HCT116 (cell line): ENCODE results near the gene TMEM165. TPM values are rescaled to one million over a fixed set of nuclear protein-coding genes. Genes with fewer than 3 reads are reported as not detected.

Experiments
- ATAC-seq: fragments of 200-7000 bp; cut with Tn5 transposase; 2 replicates; pipeline ENCODE4 v1.9.1; 2020; ENCODE audit warnings: mild to moderate bottlenecking, moderate library complexity
- BruUV-seq: library from RNA; stranded (reverse); fragments of 400-500 nt; replicated peaks from 2 replicates; lab custom pipeline; 2021; lab: Mats Ljungman, UMichigan
- CTCF ChIA-PET: fragments of 300-600 bp; sonication (Branson Sonifier 250); formaldehyde crosslinking; loops from one replicate; lab custom pipeline; 2021; ENCODE audit warnings: antibody characterized with exemption; lab: Charles Lee
- POLR2A ChIA-PET: fragments of 300-600, 350-600 bp; sonication (Branson Sonifier 250); formaldehyde crosslinking; loops from one replicate; lab custom pipeline; 2021; ENCODE audit warnings: antibody characterized with exemption; lab: Charles Lee
- RAD21 ChIA-PET, 2 experiments: fragments of 300-600 bp; sonication (Branson Sonifier 250); formaldehyde crosslinking; loops; one replicate each; lab custom pipeline; 2023; ENCODE audit warnings: low total read pairs in 2 of 2; ENCODE audit not compliant: uncharacterized antibody in 2 of 2, unreplicated experiment in 2 of 2, low non-redundant PET in 1 of 2; lab: Charles Lee
- DNase-seq: peaks from one replicate; pipeline ENCODE4 v3.0.0-alpha.2; 2010; ENCODE audit warnings: low read depth, low spot score
- H2AFZ ChIP-seq: fragments of 200-600 bp; shearing (Covaris generic), sonication (generic); 2 replicates; pipeline ENCODE4 v1.6.1; 2017; ENCODE audit warnings: low read depth, mixed run types, mixed read lengths, antibody characterized with exemption, low read length; ENCODE audit not compliant: poor library complexity, severe bottlenecking
- H3K27ac ChIP-seq: 2 replicates; pipeline ENCODE4 v1.5.1; 2012; ENCODE audit warnings: low read depth, low read length
- H3K27me3 ChIP-seq: fragments of 200-600 bp; sonication (generic); 2 replicates; pipeline ENCODE4 v1.6.1; 2016; ENCODE audit warnings: mixed run types, low read length, mixed read lengths; ENCODE audit not compliant: insufficient read depth
- H3K36me3 ChIP-seq, 2 experiments: fragments of 200-500 bp in 1 of 2; fragments of 200-600 bp in 1 of 2; sonication (Bioruptor generic) in 1 of 2; sonication (generic) in 1 of 2; 2 replicates each; pipeline versions ENCODE4 v1.5.1 to v1.6.1; 2014 to 2016; ENCODE audit warnings: low read length in 2 of 2, inconsistent platforms in 1 of 2, mixed read lengths in 1 of 2, mixed run types in 1 of 2; ENCODE audit not compliant: insufficient read depth in 2 of 2, control insufficient read depth in 1 of 2
- H3K4me1 ChIP-seq, 2 experiments: fragments of 200-600 bp in 1 of 2; sonication (generic) in 1 of 2; 2 replicates each; pipeline versions ENCODE4 v1.5.1 to v1.6.1; 2012 to 2017; ENCODE audit warnings: low read length in 2 of 2, inconsistent platforms in 1 of 2, mild to moderate bottlenecking in 1 of 2, mixed read lengths in 1 of 2, mixed run types in 1 of 2, moderate library complexity in 1 of 2; ENCODE audit not compliant: insufficient read depth in 2 of 2, control insufficient read depth in 1 of 2
- H3K4me2 ChIP-seq: fragments of 200-600 bp; sonication (generic); 2 replicates; pipeline ENCODE4 v1.6.1; 2017; ENCODE audit warnings: mixed run types, low read length, mixed read lengths
- H3K4me3 ChIP-seq, 2 experiments: fragments of 200-600 bp in 1 of 2; sonication (generic) in 1 of 2; replicated peaks in 1 of 2; 2 replicates each; pipeline ENCODE4 v1.5.1; 2011 to 2016; ENCODE audit warnings: low read length in 2 of 2, control low read depth in 1 of 2, low read depth in 1 of 2, mild to moderate bottlenecking in 1 of 2, mixed read lengths in 1 of 2, mixed run types in 1 of 2
- H3K79me2 ChIP-seq: fragments of 200-600 bp; sonication (generic); 2 replicates; pipeline ENCODE4 v1.6.1; 2017; ENCODE audit warnings: mild to moderate bottlenecking, mixed run types, low read length, moderate library complexity, mixed read lengths; ENCODE audit not compliant: insufficient read depth
- H3K9ac ChIP-seq: fragments of 200-600 bp; sonication (generic); 2 replicates; pipeline ENCODE4 v1.6.1; 2016; ENCODE audit warnings: low read length, mixed read lengths
- H3K9me2 ChIP-seq: fragments of 200-600 bp; sonication (generic), shearing (Covaris generic); 2 replicates; pipeline ENCODE4 v1.6.1; 2017; ENCODE audit warnings: mixed run types, mild to moderate bottlenecking, moderate library complexity; ENCODE audit not compliant: insufficient read depth
- H3K9me3 ChIP-seq, 2 experiments: fragments of 200-500 bp in 1 of 2; fragments of 200-600 bp in 1 of 2; sonication (Bioruptor generic) in 1 of 2; sonication (generic) in 1 of 2; 2 replicates each; pipeline ENCODE4 v1.6.1; 2014 to 2017; ENCODE audit warnings: low read length in 2 of 2, mixed read lengths in 2 of 2, inconsistent platforms in 1 of 2, low read depth in 1 of 2, mild to moderate bottlenecking in 1 of 2, mixed run types in 1 of 2, moderate library complexity in 1 of 2; ENCODE audit not compliant: control insufficient read depth in 1 of 2, insufficient read depth in 1 of 2
- H4K20me1 ChIP-seq: fragments of 200-600 bp; sonication (generic), shearing (Covaris generic); 2 replicates; pipeline ENCODE4 v1.6.1; 2017; ENCODE audit warnings: mixed run types, mild to moderate bottlenecking, moderate library complexity; ENCODE audit not compliant: insufficient read depth
- EGR1 ChIP-seq: IDR thresholded peaks from 2 replicates; pipeline ENCODE4 v1.6.1; 2012; ENCODE audit warnings: low read depth
- EZH2 ChIP-seq: fragments of 200-600 bp; sonication (generic); IDR thresholded peaks from 2 replicates; pipeline ENCODE4 v1.6.1; 2017; ENCODE audit warnings: antibody characterized with exemption, mixed run types
- EZH2phosphoT487 ChIP-seq: fragments of 200-600 bp; IDR thresholded peaks from 2 replicates; pipeline ENCODE4 v1.6.1; 2018; ENCODE audit warnings: antibody characterized with exemption, borderline replicate concordance
- POLR2A ChIP-seq: IDR thresholded peaks from 2 replicates; pipeline ENCODE4 v1.7.0; 2011; ENCODE audit warnings: borderline replicate concordance; ENCODE audit not compliant: insufficient read depth, insufficient read length; ENCODE audit errors: extremely low read depth
- REST ChIP-seq: IDR thresholded peaks from 2 replicates; pipeline ENCODE4 v1.6.1; 2012; ENCODE audit warnings: low read depth
- SP1 ChIP-seq: IDR thresholded peaks from 2 replicates; pipeline ENCODE4 v1.6.1; 2012; ENCODE audit warnings: low read depth
- YY1 ChIP-seq: IDR thresholded peaks from 2 replicates; pipeline ENCODE4 v1.6.1; 2011; ENCODE audit warnings: low read length, low read depth, moderate library complexity, mild to moderate bottlenecking; ENCODE audit not compliant: insufficient replicate concordance; ENCODE audit errors: extremely low read depth
- ZFX ChIP-seq: fragments of 450-650 bp; IDR thresholded peaks from 2 replicates; pipeline ENCODE4 v1.6.1; 2017
- ZNF274 ChIP-seq: fragments of 200-500 bp; sonication (Bioruptor generic); IDR thresholded peaks from 2 replicates; pipeline ENCODE4 v1.6.1; 2014; ENCODE audit warnings: mild to moderate bottlenecking, low read depth, low read length, inconsistent platforms
- intact Hi-C: fragments of 100-400 bp; cut with micrococcal nuclease; formaldehyde crosslinking; loops from 2 replicates; pipeline ENCODE4 v1.10.0; 2022
- total RNA-seq: library from RNA; stranded (reverse); gene quantifications from one replicate; pipeline ENCODE4 v1.2.1, GENCODE V29; 2021; ENCODE audit not compliant: unreplicated experiment
- TF ChIP-seq, protein P1 (sequence below), 3 experiments: fragments of 200-600 bp in 1 of 3; sonication (generic) in 1 of 3; IDR thresholded peaks in 2 of 3; conservative IDR thresholded peaks in 1 of 3; 2 replicates each; pipeline ENCODE4 v1.5.1; 2012 to 2017; ENCODE audit warnings: low read depth in 2 of 3, low read length in 2 of 3, antibody characterized with exemption in 1 of 3, borderline replicate concordance in 1 of 3, control low read depth in 1 of 3, mild to moderate bottlenecking in 1 of 3, mixed read lengths in 1 of 3, mixed run types in 1 of 3, moderate library complexity in 1 of 3; ENCODE audit not compliant: insufficient read depth in 1 of 3

Gene TMEM165
- total RNA-seq, 1 experiment from 2014 or later = 60.7 TPM

GRCh38 chr4:55446578-55446922 lies 50.8 kb downstream of the TMEM165 start:
- CTCF ChIA-PET = interaction anchor here (0.7 to 1.0 kb wide), 2 partner anchors 10 to 14 kb away, joined by 3 read pairs; no protein-coding TSS in a partner anchor
- no peak for ATAC-seq
- Histone ChIP-seq H3K4me2 (no peak overlapping the region), H3K27me3 (no peaks in the 10 kb centered on the region), H3K4me3 (no peak overlapping the region), H3K27ac (no peak overlapping the region)
- TF ChIP-seq YY1 (no peak), EZH2phosphoT487 (no peak), ZFX (no peak), POLR2A (no peak), EZH2 (no peak), EGR1 (no peak), SP1 (no peak), ZNF274 (no peak), REST (no peak)
- TF ChIP-seq, protein P1, sequence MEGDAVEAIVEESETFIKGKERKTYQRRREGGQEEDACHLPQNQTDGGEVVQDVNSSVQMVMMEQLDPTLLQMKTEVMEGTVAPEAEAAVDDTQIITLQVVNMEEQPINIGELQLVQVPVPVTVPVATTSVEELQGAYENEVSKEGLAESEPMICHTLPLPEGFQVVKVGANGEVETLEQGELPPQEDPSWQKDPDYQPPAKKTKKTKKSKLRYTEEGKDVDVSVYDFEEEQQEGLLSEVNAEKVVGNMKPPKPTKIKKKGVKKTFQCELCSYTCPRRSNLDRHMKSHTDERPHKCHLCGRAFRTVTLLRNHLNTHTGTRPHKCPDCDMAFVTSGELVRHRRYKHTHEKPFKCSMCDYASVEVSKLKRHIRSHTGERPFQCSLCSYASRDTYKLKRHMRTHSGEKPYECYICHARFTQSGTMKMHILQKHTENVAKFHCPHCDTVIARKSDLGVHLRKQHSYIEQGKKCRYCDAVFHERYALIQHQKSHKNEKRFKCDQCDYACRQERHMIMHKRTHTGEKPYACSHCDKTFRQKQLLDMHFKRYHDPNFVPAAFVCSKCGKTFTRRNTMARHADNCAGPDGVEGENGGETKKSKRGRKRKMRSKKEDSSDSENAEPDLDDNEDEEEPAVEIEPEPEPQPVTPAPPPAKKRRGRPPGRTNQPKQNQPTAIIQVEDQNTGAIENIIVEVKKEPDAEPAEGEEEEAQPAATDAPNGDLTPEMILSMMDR (IDR thresholded peaks at IDR 0.05 in 2 of 3, conservative IDR thresholded peaks at IDR 0.05 in 1 of 3; ENCODE audit: borderline replicate concordance in 1 of 3, insufficient read depth in 1 of 3, low read depth in 2 of 3, low read length in 2 of 3) = no peak
- TF ChIP-seq, all 23 proteins: peak for 0
- Histone ChIP-seq H3K9me2 (no peaks in the 10 kb centered on the region), H3K36me3 (peaks cover 22 to 45% of the 10 kb centered on the region in 2 experiments), H4K20me1 (no peaks in the 10 kb centered on the region), H3K4me1 (0 out of 4 replicates have a peak, but pooled peaks cover 0 to 2% of the 10 kb centered on the region in 2 experiments), H2AFZ (no peak overlapping the region), H3K9me3 (no peaks in the 10 kb centered on the region), H3K79me2 (no peaks in the 10 kb centered on the region), H3K9ac (no peak overlapping the region)
- ChIA-PET RAD21 (no interaction called here), POLR2A (no interaction called here)
- no peak for DNase-seq
- no TSS peak for BruUV-seq
- intact Hi-C loops = loop anchor here (5.0 to 10.0 kb wide), 2 partner anchors 191 to 418 kb away; partner anchors contain the start of gene NMU
